Ureter (tissue), 1 donor: ENCODE results near the gene DUOXA2. TPM values are rescaled to one million over a fixed set of nuclear protein-coding genes. Genes with fewer than 3 reads are reported as not detected.

ENCODE experiments used
- DNase-seq: peaks from one replicate; pipeline ENCODE4 v3.0.0-alpha.2; 2020; ENCODE audit warnings: low spot score
- total RNA-seq: library from RNA; stranded (reverse); gene quantifications from one replicate; pipeline ENCODE4 v1.2.4, GENCODE V29; 2023
- donor health status: DM: yes; HTN: yes; CAD: no.

DUOXA2 gene
- total RNA-seq, 1 donor from 2014 or later: 3.9 TPM

GRCh38 chr15:45136378-45136764, 22.2 kb downstream of the DUOXA2 start:
- no peak for DNase-seq

DNA sequence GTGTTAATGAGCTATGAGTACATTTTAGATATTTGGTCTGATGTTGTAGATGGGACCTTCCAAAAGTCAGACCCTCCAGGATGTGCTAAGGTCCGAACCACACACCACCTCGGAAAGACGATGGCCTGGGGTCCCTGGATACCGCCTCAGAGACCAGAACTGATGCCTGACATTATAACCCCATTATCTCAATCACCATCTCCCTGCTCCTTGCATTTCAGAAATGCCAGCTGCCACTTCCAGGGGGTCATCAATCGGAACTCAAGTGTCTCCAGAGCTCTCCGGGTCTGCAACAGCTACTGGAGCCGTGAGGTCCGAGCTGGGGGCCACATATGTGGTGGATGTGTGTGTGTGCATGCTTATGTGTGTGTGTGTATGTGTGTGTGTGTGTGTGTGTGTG, 23.6 kb downstream of the DUOXA2 start:
- no peak for DNase-seq

- DNase-seq: no peak
These were observed 25.0 kb downstream of the DUOXA2 start for GRCh38 chr15:45138814-45139765.

DNA sequence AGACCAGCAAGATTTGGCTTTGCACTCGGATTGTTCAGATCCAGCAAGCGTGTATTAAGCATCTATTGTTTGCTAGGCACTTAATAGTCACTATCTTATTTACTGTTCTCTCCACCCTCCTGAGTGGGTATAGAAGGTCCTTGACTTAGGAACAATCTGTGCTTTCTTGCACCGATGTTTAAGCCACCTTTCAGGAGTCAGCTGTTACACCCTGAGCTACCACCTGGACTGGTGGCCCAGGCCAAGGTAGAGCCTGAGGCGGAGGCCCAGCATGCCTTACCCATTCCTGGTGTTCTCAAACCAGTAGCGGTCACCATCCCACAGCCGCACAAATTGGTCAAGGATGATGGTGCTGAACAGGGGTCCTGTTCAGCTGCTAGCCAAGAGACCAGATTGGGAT, 25.6 kb downstream of the DUOXA2 start:
- DNase-seq: no peak

GRCh38 chr15:45140557-45141250, 26.6 kb downstream of the DUOXA2 start:
- no peak for DNase-seq

DNA sequence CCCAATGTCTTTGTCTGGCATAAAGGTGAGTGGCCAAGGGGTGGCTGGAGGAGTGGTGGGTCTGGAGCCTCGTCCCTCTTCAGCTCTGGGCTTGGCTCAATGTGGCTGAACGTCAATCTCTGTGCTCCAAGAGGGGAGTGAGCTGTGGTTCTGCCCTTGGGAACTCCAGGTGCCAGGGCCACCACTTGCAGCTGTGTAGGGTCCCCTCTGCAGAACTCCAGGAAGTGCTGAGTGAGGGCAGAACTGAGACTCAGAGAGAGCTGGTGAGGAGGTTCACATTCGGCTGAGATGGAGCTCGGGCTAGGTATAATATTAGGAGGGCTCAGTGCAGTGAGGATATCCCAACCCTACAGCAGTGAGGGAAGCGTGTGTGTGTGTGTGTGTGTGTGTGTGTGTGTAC, 27.3 kb downstream of the DUOXA2 start:
- DNase-seq: no peak

DNA sequence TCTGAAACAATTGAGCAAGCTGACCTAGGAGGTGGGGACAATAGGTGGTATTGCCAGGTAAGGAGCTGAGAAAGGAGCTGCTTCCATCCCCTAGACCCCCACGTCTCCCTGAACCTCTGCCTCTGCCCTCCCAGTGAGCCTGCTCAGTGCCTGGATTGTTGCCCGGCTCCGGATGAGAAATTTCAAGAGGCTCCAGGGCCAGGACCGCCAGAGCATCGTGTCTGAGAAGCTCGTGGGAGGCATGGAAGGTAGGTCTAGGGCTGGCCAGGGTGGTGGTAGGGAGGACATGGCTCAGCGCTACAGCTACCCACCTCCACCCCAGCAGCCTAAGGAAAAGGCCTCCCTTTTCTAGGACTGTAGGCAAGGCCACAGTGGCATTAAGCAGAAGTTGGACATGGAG, 28.9 kb downstream of the DUOXA2 start:
- DNase-seq: no peak

- DNase-seq: no peak
These were observed 29.8 kb downstream of the DUOXA2 start for GRCh38 chr15:45143946-45144345.

DNA sequence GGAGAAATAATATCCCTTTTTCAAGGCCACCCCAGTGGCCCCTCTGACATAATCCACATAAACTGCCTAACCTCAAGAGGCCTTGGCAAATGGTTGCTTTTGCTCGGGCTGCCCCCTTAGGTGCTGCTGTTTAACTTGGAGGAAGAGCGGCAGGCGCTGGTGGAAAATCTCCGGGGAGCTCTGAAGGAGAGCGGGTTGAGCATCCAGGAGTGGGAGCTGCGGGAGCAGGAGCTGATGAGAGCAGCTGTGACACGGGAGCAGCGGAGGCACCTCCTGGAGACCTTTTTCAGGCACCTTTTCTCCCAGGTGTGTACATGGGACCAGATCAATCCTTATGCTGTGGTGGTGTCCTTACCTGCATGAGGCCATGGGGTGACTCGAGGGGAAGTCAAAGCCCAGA, 30.6 kb downstream of the DUOXA2 start:
- DNase-seq: no peak

GRCh38 chr15:45146405-45146804, 32.3 kb downstream of the DUOXA2 start:
- no peak for DNase-seq

DNA sequence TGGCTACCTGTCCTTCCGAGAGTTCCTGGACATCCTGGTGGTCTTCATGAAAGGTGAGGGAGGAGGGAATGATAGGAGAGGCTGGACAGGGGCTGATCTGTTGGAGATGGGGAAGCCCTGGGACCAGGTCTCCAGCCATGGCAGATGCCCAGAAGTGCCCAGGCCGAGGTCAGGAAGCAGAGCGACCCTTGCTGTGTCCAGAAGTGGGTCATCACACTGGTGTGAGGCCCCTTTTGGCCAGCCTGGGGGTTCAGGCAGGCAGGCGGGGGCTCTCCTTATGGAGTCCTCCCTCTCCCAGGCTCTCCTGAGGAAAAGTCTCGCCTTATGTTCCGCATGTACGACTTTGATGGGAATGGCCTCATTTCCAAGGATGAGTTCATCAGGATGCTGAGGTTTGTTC, 33.5 kb downstream of the DUOXA2 start:
- no peak for DNase-seq

DNA sequence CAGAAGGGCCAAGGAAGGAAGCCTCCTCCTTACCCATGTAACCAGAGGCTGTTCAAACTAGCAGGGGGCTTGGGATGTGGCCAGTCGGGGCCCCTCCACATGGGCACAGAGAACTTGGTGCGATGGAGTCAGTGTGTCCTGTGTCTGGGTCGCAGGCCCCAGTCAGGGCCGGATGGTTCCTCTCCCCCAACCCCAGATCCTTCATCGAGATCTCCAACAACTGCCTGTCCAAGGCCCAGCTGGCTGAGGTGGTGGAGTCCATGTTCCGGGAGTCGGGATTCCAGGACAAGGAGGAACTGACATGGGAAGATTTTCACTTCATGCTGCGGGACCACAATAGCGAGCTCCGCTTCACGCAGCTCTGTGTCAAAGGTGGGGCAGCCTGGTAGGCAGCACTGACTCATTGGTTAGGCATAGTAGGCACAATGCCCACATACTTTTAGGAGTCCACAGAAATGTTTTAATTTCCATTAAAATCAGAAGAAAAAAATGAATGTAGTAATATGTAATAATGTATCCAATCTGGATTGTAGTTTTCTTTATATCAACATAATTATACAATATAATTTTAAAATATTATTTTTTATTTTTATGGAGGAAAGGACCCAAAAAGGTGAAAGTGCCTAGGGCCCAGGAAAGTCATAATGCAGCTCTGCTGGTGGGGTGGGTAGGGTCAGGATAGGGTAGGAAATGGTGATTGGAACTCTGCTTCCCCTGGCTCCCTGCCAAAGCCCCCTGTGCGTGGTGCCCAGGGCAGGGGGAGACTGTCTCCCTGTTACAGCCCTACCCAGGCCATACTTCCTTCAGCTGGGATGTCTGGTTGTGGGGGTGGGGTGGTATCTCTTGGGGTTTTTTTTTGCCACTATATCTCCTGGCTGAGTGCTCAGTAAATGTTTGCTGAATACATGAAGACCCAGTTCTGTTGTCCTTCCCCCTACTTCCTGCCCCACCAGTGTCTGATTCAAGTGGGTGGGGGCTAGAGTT, 34.2 kb downstream of the DUOXA2 start:
- DNase-seq: no peak

DNA sequence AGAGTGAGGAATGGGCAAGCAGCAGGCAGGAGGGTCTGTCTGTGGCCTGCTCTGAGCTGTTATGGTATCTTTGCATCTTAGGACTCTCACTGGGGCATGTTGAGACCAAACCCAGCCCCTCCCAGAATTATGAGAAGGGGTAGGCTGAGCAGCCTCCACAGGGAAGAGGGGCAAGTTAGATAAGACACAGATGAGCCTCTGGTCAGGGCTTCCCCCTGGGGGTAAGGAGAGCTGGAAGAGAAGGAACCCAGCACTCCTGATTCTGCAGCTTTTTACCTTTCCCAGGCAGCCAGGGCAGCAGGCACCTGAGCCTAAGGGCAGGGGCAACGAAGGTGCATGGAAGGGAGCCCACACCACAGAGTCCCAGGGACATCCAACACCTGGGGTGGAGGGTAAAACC, 34.9 kb downstream of the DUOXA2 start:
- no peak for DNase-seq

DNA sequence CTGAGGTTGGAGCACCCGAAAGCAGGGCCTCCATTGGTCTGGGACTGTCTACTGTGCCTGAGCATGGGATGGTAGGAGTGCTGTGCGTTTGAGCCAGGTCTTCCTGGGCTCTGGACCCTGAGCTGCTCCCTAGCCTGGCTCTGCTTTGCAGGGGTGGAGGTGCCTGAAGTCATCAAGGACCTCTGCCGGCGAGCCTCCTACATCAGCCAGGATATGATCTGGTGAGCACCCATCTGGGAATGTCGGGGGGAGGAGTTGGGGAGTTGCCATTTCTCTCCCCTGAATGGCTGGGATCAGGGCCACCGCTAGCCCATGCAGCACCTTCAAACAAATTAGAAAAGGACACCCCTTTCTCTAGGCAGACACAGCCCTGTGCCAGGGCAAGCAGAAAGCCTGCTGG, 36.4 kb downstream of the DUOXA2 start:
- no peak for DNase-seq

DNA sequence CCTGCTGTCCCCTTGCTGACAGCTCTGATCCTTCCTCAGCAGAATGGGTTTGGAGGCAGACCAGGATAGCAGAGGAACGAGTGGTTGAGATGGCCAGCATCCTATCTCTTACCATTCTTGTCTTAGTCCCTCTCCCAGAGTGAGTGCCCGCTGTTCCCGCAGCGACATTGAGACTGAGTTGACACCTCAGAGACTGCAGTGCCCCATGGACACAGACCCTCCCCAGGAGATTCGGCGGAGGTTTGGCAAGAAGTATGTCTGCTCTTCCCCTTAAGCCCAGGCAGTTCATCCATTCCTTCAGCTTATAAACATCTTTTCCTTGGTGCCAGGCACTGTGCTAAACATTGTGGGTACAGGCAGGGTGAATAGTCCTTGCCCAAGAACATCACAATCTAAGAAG, 36.9 kb downstream of the DUOXA2 start:
- no peak for DNase-seq

DNA sequence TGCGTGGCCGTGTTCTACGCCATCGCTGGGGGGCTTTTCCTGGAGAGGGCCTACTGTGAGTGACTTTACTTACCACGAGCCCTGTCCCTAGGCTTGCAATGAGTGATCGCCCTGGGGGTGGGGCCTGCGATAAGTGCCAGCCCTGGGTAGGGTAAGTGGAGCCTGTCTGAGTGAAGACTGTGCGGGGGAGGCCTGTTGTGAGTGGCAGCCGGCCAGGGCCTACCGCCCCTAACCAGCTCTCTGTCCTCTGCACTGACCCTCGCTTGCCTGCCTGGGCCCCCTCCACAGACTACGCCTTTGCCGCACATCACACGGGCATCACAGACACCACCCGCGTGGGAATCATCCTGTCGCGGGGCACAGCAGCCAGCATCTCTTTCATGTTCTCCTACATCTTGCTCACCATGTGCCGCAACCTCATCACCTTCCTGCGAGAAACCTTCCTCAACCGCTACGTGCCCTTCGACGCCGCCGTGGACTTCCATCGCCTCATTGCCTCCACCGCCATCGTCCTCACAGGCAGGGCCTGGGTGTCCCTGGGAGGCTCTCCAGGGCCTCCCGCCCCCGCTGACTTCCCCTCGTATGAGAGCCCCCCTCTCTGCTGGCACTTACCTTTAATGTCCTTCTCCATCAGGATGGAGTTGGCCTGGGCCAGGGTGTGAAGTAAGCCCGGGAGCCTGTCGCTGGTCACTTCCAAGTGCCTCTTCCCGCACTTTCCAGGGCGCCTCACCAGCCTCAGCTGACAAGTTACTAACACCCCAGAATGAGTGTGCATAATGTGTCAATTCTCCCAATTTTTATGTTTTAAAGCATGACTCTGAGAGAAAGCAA, 38.1 kb downstream of the DUOXA2 start:
- no peak for DNase-seq

- no peak for DNase-seq
These were observed 41.6 kb downstream of the DUOXA2 start for GRCh38 chr15:45155739-45156138.

DNA sequence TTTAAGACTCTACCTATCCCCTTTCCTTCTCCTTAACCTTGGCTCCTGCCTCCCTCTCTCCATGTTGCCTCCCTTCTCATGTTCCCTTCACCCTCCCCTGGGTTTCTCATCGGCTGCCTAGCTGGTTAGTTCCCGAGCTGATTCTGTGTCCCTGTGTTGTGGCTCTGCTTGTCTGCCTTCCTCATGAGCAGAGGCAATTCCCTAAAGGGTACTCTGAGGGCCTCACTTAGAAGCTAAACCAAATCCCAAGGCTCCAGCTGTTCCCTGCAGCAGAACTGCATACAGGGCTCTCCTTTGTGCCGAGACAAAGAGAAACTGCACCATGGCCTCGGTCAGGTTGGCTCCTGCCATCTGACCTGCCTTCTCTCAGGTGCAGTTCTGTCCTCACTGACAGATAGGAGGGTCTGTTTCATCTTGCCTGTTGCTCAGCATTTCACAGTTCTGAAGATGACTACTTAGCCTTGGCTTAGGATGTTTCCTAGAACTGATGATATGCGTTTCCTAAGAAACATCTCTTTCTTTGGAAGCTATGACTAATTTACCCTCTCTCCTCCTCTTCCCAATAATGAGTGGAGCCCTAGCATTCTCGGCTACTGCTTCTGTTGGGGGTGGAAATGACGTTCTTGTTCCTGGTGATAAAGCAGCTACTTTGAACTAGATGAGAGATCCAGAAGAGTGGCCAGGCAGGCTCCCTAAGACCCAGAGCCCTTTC, 42.8 kb downstream of the DUOXA2 start:
- no peak for DNase-seq

GRCh38 chr15:45157974-45158373, 43.8 kb downstream of the DUOXA2 start:
- no peak for DNase-seq

- DNase-seq: no peak
These were observed 47.5 kb downstream of the DUOXA2 start for GRCh38 chr15:45161666-45162065.
